ENCODE results near the gene RNF213. TPM values are rescaled to one million over a fixed set of nuclear protein-coding genes. Genes with fewer than 3 reads are reported as not detected.

RNF213 gene
- total RNA-seq, 1 experiment from 2014 or later, result 44.5 TPM

DNA sequence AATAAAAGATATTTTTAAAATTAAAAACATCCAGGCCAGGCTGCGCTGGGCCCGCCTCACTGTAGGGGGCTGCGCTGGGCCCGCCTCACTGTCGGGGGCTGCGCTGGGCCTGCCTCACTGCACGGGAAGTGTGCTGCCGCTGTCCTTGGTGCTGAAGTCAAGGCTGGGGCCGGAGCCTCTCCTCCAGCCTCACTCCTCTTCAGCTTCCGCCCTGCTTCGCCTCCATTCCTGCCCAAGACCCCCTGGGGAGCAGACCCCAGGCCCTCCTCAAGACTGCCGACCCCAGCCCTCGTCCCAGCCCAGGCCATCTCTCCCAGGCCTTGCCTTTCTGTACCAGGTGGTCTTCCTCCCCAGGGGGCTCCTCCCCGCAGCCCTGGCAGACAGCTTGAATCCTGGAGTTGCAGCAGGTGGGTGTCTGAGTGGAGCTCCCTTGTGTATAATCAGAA, 180.5 kb downstream of the RNF213 start:
- Histone ChIP-seq H3K9ac (ENCODE audit: low read length) (no peak overlapping the region), H3K27me3 (ENCODE audit: insufficient read depth, low read length) (peaks cover 6% of the 10 kb centered on the region; the same call in 1 of the 2 replicates), H3K9me3 (ENCODE audit: control insufficient read depth in 1 of 2, insufficient read depth in 1 of 2, low read depth in 1 of 2, low read length in 2 of 2) (no peaks in the 10 kb centered on the region), H4K20me1 (ENCODE audit: insufficient read depth) (no peaks in the 10 kb centered on the region), H3K4me3 (replicated peaks in 1 of 2; ENCODE audit: low read depth in 1 of 2, low read length in 2 of 2) (no peak overlapping the region), H3K9me2 (ENCODE audit: insufficient read depth) (no peaks in the 10 kb centered on the region), H2AFZ (ENCODE audit: low read depth, low read length, poor library complexity, severe bottlenecking) (no peak overlapping the region), H3K4me2 (ENCODE audit: low read length) (no peak overlapping the region), H3K4me1 (ENCODE audit: control insufficient read depth in 1 of 2, insufficient read depth in 2 of 2, low read length in 2 of 2) (no peaks in the 10 kb centered on the region), H3K36me3 (ENCODE audit: control insufficient read depth in 1 of 2, insufficient read depth in 2 of 2, low read length in 2 of 2) (no peaks in the 10 kb centered on the region), H3K79me2 (ENCODE audit: insufficient read depth, low read length) (no peaks in the 10 kb centered on the region), H3K27ac (ENCODE audit: low read depth, low read length) (no peak overlapping the region)
- no peak for TF ChIP-seq SIN3A (IDR thresholded peaks at IDR 0.05; ENCODE audit: low read depth)
- TF ChIP-seq, protein P1, sequence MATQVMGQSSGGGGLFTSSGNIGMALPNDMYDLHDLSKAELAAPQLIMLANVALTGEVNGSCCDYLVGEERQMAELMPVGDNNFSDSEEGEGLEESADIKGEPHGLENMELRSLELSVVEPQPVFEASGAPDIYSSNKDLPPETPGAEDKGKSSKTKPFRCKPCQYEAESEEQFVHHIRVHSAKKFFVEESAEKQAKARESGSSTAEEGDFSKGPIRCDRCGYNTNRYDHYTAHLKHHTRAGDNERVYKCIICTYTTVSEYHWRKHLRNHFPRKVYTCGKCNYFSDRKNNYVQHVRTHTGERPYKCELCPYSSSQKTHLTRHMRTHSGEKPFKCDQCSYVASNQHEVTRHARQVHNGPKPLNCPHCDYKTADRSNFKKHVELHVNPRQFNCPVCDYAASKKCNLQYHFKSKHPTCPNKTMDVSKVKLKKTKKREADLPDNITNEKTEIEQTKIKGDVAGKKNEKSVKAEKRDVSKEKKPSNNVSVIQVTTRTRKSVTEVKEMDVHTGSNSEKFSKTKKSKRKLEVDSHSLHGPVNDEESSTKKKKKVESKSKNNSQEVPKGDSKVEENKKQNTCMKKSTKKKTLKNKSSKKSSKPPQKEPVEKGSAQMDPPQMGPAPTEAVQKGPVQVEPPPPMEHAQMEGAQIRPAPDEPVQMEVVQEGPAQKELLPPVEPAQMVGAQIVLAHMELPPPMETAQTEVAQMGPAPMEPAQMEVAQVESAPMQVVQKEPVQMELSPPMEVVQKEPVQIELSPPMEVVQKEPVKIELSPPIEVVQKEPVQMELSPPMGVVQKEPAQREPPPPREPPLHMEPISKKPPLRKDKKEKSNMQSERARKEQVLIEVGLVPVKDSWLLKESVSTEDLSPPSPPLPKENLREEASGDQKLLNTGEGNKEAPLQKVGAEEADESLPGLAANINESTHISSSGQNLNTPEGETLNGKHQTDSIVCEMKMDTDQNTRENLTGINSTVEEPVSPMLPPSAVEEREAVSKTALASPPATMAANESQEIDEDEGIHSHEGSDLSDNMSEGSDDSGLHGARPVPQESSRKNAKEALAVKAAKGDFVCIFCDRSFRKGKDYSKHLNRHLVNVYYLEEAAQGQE (IDR thresholded peaks at IDR 0.05; ENCODE audit: low read depth), result peak; percentile 97
- POLR2A ChIA-PET, result no interaction called here
- RAD21 ChIA-PET (ENCODE audit: low non-redundant PET in 1 of 2, low total read pairs in 2 of 2, uncharacterized antibody in 2 of 2, unreplicated experiment in 2 of 2), result no interaction called here
- CTCF ChIA-PET, result no interaction called here
- ATAC-seq, result peak; percentile 68
- intact Hi-C loops (cut with micrococcal nuclease), result no loop called here
- no TSS peak for BruUV-seq (replicated peaks)
- no peak for DNase-seq (ENCODE audit: low read depth, low spot score)

DNA sequence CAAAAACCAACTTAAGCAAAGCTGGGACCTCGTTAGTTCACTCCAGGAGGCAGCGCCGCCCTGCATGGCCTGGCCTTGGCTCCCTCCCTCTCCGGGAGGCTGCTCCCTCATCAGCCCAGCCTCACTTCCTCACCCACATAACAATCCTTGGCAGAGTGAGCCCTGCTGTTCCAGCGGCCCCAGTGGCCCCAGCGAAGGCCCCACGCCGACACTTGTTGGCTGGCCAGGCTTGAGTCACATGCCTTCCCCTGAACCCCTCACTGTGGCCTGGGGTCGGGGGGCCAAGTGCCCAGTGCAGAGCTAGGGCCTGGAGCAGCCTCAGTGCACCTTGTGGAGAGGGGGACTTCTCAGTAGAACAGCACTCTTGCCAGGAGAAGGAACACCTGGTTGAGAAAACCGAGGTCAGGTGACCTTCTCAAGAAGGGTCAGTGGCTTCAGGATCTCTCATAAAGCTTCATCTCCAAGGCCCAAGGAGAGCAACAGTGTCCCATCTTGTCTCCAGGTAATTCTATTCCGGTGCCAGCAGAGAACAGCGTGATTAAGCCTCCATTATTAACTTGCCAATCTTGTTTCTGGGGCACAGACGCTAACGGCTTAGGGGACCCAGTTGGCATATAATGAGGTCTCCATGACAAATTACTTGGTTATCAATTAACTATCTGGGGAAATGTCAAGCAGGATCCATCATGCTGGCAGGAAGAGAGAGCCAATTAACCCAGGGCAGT, 181.1 kb downstream of the RNF213 start:
- intact Hi-C loops (cut with micrococcal nuclease), result no loop called here
- ChIA-PET POLR2A (no interaction called here), CTCF (no interaction called here), RAD21 (ENCODE audit: low non-redundant PET in 1 of 2, low total read pairs in 2 of 2, uncharacterized antibody in 2 of 2, unreplicated experiment in 2 of 2) (no interaction called here)
- TF ChIP-seq FOSL1 (IDR thresholded peaks at IDR 0.05; ENCODE audit: low read depth) (no peak), TCF7L2 (IDR thresholded peaks at IDR 0.05; ENCODE audit: borderline replicate concordance, extremely low read depth, insufficient read depth, insufficient read length) (no peak), SIN3A (IDR thresholded peaks at IDR 0.05; ENCODE audit: low read depth) (no peak), ZFX (IDR thresholded peaks at IDR 0.05) (no peak), POLR2AphosphoS5 (IDR thresholded peaks at IDR 0.05; ENCODE audit: low read depth, low read length) (no peak), RAD21 (IDR thresholded peaks at IDR 0.05; ENCODE audit: low read depth) (no peak), EZH2 (IDR thresholded peaks at IDR 0.05) (no peak), ELF1 (IDR thresholded peaks at IDR 0.05; ENCODE audit: borderline replicate concordance, low read depth) (no peak), CEBPB (IDR thresholded peaks at IDR 0.05; ENCODE audit: low read depth) (no peak), CBX3 (IDR thresholded peaks at IDR 0.05; ENCODE audit: low read depth) (no peak), EZH2phosphoT487 (IDR thresholded peaks at IDR 0.05; ENCODE audit: borderline replicate concordance) (no peak)
- TF ChIP-seq, protein P2, sequence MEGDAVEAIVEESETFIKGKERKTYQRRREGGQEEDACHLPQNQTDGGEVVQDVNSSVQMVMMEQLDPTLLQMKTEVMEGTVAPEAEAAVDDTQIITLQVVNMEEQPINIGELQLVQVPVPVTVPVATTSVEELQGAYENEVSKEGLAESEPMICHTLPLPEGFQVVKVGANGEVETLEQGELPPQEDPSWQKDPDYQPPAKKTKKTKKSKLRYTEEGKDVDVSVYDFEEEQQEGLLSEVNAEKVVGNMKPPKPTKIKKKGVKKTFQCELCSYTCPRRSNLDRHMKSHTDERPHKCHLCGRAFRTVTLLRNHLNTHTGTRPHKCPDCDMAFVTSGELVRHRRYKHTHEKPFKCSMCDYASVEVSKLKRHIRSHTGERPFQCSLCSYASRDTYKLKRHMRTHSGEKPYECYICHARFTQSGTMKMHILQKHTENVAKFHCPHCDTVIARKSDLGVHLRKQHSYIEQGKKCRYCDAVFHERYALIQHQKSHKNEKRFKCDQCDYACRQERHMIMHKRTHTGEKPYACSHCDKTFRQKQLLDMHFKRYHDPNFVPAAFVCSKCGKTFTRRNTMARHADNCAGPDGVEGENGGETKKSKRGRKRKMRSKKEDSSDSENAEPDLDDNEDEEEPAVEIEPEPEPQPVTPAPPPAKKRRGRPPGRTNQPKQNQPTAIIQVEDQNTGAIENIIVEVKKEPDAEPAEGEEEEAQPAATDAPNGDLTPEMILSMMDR (IDR thresholded peaks at IDR 0.05 in 2 of 3, conservative IDR thresholded peaks at IDR 0.05 in 1 of 3; ENCODE audit: borderline replicate concordance in 1 of 3, insufficient read depth in 1 of 3, low read depth in 2 of 3, low read length in 2 of 3), result no peak
- TF ChIP-seq, protein P3, sequence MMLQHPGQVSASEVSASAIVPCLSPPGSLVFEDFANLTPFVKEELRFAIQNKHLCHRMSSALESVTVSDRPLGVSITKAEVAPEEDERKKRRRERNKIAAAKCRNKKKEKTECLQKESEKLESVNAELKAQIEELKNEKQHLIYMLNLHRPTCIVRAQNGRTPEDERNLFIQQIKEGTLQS (IDR thresholded peaks at IDR 0.05), result no peak
- BruUV-seq (replicated peaks), result no TSS peak
- no peak for DNase-seq (ENCODE audit: low read depth, low spot score)
- Histone ChIP-seq H3K36me3 (ENCODE audit: control insufficient read depth in 1 of 2, insufficient read depth in 2 of 2, low read length in 2 of 2) (no peaks in the 10 kb centered on the region), H3K9ac (ENCODE audit: low read length) (no peak overlapping the region), H3K79me2 (ENCODE audit: insufficient read depth, low read length) (no peaks in the 10 kb centered on the region), H3K9me3 (ENCODE audit: control insufficient read depth in 1 of 2, insufficient read depth in 1 of 2, low read depth in 1 of 2, low read length in 2 of 2) (no peaks in the 10 kb centered on the region), H3K9me2 (ENCODE audit: insufficient read depth) (no peaks in the 10 kb centered on the region), H3K4me3 (replicated peaks in 1 of 2; ENCODE audit: low read depth in 1 of 2, low read length in 2 of 2) (no peak overlapping the region), H3K27ac (ENCODE audit: low read depth, low read length) (no peak overlapping the region), H2AFZ (ENCODE audit: low read depth, low read length, poor library complexity, severe bottlenecking) (no peak overlapping the region), H3K4me1 (ENCODE audit: control insufficient read depth in 1 of 2, insufficient read depth in 2 of 2, low read length in 2 of 2) (peaks cover 0 to 5% of the 10 kb centered on the region in 2 experiments; a peak in 1 of 4 replicates), H3K4me2 (ENCODE audit: low read length) (no peak overlapping the region), H4K20me1 (ENCODE audit: insufficient read depth) (no peaks in the 10 kb centered on the region), H3K27me3 (ENCODE audit: insufficient read depth, low read length) (peaks cover 6% of the 10 kb centered on the region; the same call in 1 of the 2 replicates)
- no peak for ATAC-seq
